GM23338 (cell line): ENCODE results near the gene UBP1. TPM values are rescaled to one million over a fixed set of nuclear protein-coding genes. Genes with fewer than 3 reads are reported as not detected.

ENCODE experiments used
- ATAC-seq: fragments of 200-7000 bp; cut with Tn5 transposase; 3 replicates; pipeline ENCODE4 v1.9.1; 2020
- DNase-seq: peaks from one replicate; pipeline ENCODE4 v3.0.0-alpha.2; 2015; ENCODE audit warnings: low spot score
- H2AFZ ChIP-seq: fragments of 200-600 bp; sonication (generic); 2 replicates; pipeline ENCODE4 v1.8.0; 2016; ENCODE audit warnings: antibody characterized with exemption, mild to moderate bottlenecking, moderate library complexity
- H3F3A ChIP-seq: fragments of 200-600 bp; sonication (generic); replicated peaks from 2 replicates; pipeline ENCODE4 v1.8.0; 2017; ENCODE audit warnings: antibody characterized with exemption, mixed run types, low read depth
- H3K27ac ChIP-seq: fragments of 200-600 bp; sonication (generic); 2 replicates; pipeline ENCODE4 v1.6.1; 2016; ENCODE audit warnings: low read depth
- H3K27me3 ChIP-seq: fragments of 200-600 bp; sonication (generic); 2 replicates; pipeline ENCODE4 v1.8.0; 2016; ENCODE audit warnings: mild to moderate bottlenecking, mixed run types, moderate library complexity; ENCODE audit not compliant: insufficient read depth
- H3K36me3 ChIP-seq: fragments of 200-600 bp; sonication (generic); 2 replicates; pipeline ENCODE4 v1.8.0; 2016; ENCODE audit warnings: mild to moderate bottlenecking; ENCODE audit not compliant: insufficient read depth
- H3K4me1 ChIP-seq: fragments of 200-600 bp; sonication (generic); 2 replicates; pipeline ENCODE4 v1.8.0; 2016; ENCODE audit warnings: mild to moderate bottlenecking, moderate library complexity; ENCODE audit not compliant: insufficient read depth
- H3K4me2 ChIP-seq: fragments of 200-600 bp; sonication (generic); 2 replicates; pipeline ENCODE4 v1.7.1; 2017; ENCODE audit warnings: mixed run types
- H3K4me3 ChIP-seq: fragments of 200-600 bp; sonication (generic); 2 replicates; pipeline ENCODE4 v1.6.1; 2016; ENCODE audit warnings: mixed run types
- H3K79me2 ChIP-seq: fragments of 200-600 bp; sonication (generic); replicated peaks from 2 replicates; pipeline ENCODE4 v1.8.0; 2017; ENCODE audit warnings: mild to moderate bottlenecking; ENCODE audit not compliant: insufficient read depth
- H3K9me2 ChIP-seq: fragments of 200-600 bp; sonication (generic); 2 replicates; pipeline ENCODE4 v1.8.0; 2017; ENCODE audit not compliant: insufficient read depth
- H4K20me1 ChIP-seq: fragments of 200-600 bp; sonication (generic); replicated peaks from 2 replicates; pipeline ENCODE4 v1.8.0; 2017; ENCODE audit warnings: mild to moderate bottlenecking; ENCODE audit not compliant: insufficient read depth
- H3K27ac Mint-ChIP-seq: 2 replicates; pipeline ENCODE4 v1.8.0; 2020; ENCODE audit warnings: inconsistent platforms, mild to moderate bottlenecking, moderate library complexity, mixed read lengths
- H3K27me3 Mint-ChIP-seq: 3 replicates; pipeline ENCODE4 v1.8.0; 2022; ENCODE audit warnings: low read depth, mild to moderate bottlenecking, moderate library complexity, mixed read lengths, inconsistent platforms; ENCODE audit not compliant: insufficient read depth, poor library complexity
- H3K36me3 Mint-ChIP-seq: 3 replicates; pipeline ENCODE4 v1.8.0; 2021; ENCODE audit warnings: low read depth, mild to moderate bottlenecking, inconsistent platforms, moderate library complexity, mixed read lengths
- H3K4me1 Mint-ChIP-seq: 3 replicates; pipeline ENCODE4 v1.8.0; 2020; ENCODE audit warnings: mild to moderate bottlenecking, inconsistent platforms, mixed read lengths
- H3K4me3 Mint-ChIP-seq: 3 replicates; pipeline ENCODE4 v1.8.0; 2021; ENCODE audit warnings: moderate library complexity, mild to moderate bottlenecking, inconsistent platforms, mixed read lengths
- H3K9me3 Mint-ChIP-seq: 3 replicates; pipeline ENCODE4 v1.8.0; 2020; ENCODE audit warnings: moderate library complexity, mild to moderate bottlenecking, inconsistent platforms, mixed read lengths
- CREB1 ChIP-seq: fragments of 250-450 bp; sonication (Bioruptor Pico); IDR thresholded peaks from 2 replicates; pipeline ENCODE4 v1.5.0; 2020; ENCODE audit warnings: low read depth, mild to moderate bottlenecking, moderate library complexity
- EZH2 ChIP-seq: fragments of 200-600 bp; sonication (generic); IDR thresholded peaks from one replicate; pipeline ENCODE4 v1.8.0; 2017; ENCODE audit warnings: antibody characterized with exemption, mild to moderate bottlenecking, low read depth; ENCODE audit not compliant: unreplicated experiment
- EZH2phosphoT487 ChIP-seq: fragments of 200-600 bp; sonication (generic); IDR thresholded peaks from one replicate; pipeline ENCODE4 v1.8.1; 2018; ENCODE audit warnings: antibody characterized with exemption; ENCODE audit not compliant: unreplicated experiment
- JUNB ChIP-seq: IDR thresholded peaks from one replicate; pipeline ENCODE4 v1.6.1; 2016; ENCODE audit warnings: antibody characterized with exemption; ENCODE audit not compliant: unreplicated experiment
- NANOG ChIP-seq: IDR thresholded peaks from 2 replicates; pipeline ENCODE4 v1.6.1; 2016; ENCODE audit warnings: antibody characterized with exemption, borderline replicate concordance
- POLR2AphosphoS5 ChIP-seq: IDR thresholded peaks from 2 replicates; pipeline ENCODE4 v1.6.1; 2016; ENCODE audit warnings: antibody characterized with exemption, low read depth
- STAT1 ChIP-seq: IDR thresholded peaks from one replicate; pipeline ENCODE4 v1.6.1; 2016; ENCODE audit warnings: antibody characterized with exemption; ENCODE audit not compliant: unreplicated experiment
- ZNF114 ChIP-seq: fragments of 250-450 bp; sonication (Bioruptor Pico); IDR thresholded peaks from 2 replicates; pipeline ENCODE4 v1.5.0; 2020; ENCODE audit warnings: mild to moderate bottlenecking, moderate library complexity
- ZNF331 ChIP-seq: fragments of 250-450 bp; sonication (Bioruptor Pico); IDR thresholded peaks from 2 replicates; pipeline ENCODE4 v1.5.0; 2020; ENCODE audit warnings: low read depth, mild to moderate bottlenecking, moderate library complexity
- polyA plus RNA-seq: library from polyadenylated mRNA; unstranded; fragments of >200 nt; fragmentation: Nextera tagmentation; extraction: Ambion mirVana; gene quantifications from 2 replicates; pipeline ENCODE4 v1.2.1, GENCODE V29; 2016
- total RNA-seq: library from RNA; depleted of rRNA; stranded (reverse); fragments of >200 nt; shearing (Covaris generic); gene quantifications from 2 replicates; pipeline ENCODE4 v1.2.3, GENCODE V29; 2014
- TF ChIP-seq, protein P1 (sequence below): IDR thresholded peaks from 2 replicates; pipeline ENCODE4 v1.6.1; 2016; ENCODE audit warnings: antibody characterized with exemption
- TF ChIP-seq, protein P2 (sequence below), 2 experiments: fragments of 200-600 bp in 1 of 2; sonication (generic) in 1 of 2; conservative IDR thresholded peaks; 2 replicates each; pipeline versions ENCODE4 v1.5.1 to v1.6.1; 2016 to 2017; ENCODE audit warnings: antibody characterized with exemption in 2 of 2, low read depth in 2 of 2, mild to moderate bottlenecking in 2 of 2, moderate library complexity in 1 of 2
- TF ChIP-seq, protein P3 (sequence below): IDR thresholded peaks from one replicate; pipeline ENCODE4 v1.6.1; 2018; ENCODE audit warnings: antibody characterized with exemption; ENCODE audit not compliant: unreplicated experiment
- TF ChIP-seq, protein P4 (sequence below): fragments of 250-450 bp; sonication (Bioruptor Pico); IDR thresholded peaks from 2 replicates; pipeline ENCODE4 v1.5.0; 2020; ENCODE audit warnings: mild to moderate bottlenecking, moderate library complexity

UBP1 gene
- total and polyA plus RNA-seq, 2 experiments from 2014 or later, result 16.8 to 66.8 TPM

- TF ChIP-seq CREB1 (CRISPR knock-in tag) (no peak), NANOG (no peak), EZH2phosphoT487 (no peak)
These were observed 38.4 kb downstream of the UBP1 start (continued) for GRCh38 chr3:33401781-33402180.

DNA sequence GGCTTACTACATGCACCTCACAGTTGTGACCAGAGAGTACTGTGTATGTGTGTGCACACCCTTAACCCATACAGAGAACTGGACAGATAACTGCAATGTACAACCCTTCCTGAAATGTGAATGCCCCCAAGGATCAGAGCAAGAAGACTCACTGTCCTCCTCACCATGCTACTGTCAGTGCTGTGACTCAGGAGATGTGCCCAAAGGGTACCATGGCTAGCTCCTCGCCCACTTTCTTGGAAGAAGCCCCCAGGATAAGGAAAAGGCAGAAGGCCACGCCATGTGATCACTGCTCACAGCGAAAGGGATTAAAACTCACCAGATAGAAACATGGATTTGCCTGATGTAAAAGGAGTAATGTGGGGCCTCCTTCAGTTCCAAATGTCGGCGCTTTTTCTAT, 41.8 kb downstream of the UBP1 start:
- Histone ChIP-seq H3F3A (no peaks in the 10 kb centered on the region), H2AFZ (no peak overlapping the region), H4K20me1 (peaks cover 25% of the 10 kb centered on the region), H3K36me3 (peaks cover 66% of the 10 kb centered on the region), H3K4me2 (no peak overlapping the region), H3K9me2 (no peaks in the 10 kb centered on the region), H3K4me3 (no peak overlapping the region), H3K4me1 (no peaks in the 10 kb centered on the region), H3K79me2 (no peaks in the 10 kb centered on the region; the same call in 1 of the 2 replicates), H3K27me3 (no peaks in the 10 kb centered on the region), H3K27ac (no peak overlapping the region)
- Mint-ChIP-seq H3K9me3 (no peaks in the 10 kb centered on the region), H3K4me1 (no peaks in the 10 kb centered on the region), H3K27ac (no peak overlapping the region), H3K4me3 (no peak overlapping the region), H3K27me3 (no peaks in the 10 kb centered on the region), H3K36me3 (peaks cover 80% of the 10 kb centered on the region)
- no peak for ATAC-seq
- TF ChIP-seq ZNF114 (CRISPR knock-in tag) (no peak), ZNF331 (no peak), NANOG (no peak), CREB1 (CRISPR knock-in tag) (no peak), POLR2AphosphoS5 (no peak), EZH2 (no peak), JUNB (no peak), STAT1 (no peak), EZH2phosphoT487 (no peak)
- TF ChIP-seq, protein P1, sequence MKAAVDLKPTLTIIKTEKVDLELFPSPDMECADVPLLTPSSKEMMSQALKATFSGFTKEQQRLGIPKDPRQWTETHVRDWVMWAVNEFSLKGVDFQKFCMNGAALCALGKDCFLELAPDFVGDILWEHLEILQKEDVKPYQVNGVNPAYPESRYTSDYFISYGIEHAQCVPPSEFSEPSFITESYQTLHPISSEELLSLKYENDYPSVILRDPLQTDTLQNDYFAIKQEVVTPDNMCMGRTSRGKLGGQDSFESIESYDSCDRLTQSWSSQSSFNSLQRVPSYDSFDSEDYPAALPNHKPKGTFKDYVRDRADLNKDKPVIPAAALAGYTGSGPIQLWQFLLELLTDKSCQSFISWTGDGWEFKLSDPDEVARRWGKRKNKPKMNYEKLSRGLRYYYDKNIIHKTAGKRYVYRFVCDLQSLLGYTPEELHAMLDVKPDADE, result no peak
- TF ChIP-seq, protein P2, sequence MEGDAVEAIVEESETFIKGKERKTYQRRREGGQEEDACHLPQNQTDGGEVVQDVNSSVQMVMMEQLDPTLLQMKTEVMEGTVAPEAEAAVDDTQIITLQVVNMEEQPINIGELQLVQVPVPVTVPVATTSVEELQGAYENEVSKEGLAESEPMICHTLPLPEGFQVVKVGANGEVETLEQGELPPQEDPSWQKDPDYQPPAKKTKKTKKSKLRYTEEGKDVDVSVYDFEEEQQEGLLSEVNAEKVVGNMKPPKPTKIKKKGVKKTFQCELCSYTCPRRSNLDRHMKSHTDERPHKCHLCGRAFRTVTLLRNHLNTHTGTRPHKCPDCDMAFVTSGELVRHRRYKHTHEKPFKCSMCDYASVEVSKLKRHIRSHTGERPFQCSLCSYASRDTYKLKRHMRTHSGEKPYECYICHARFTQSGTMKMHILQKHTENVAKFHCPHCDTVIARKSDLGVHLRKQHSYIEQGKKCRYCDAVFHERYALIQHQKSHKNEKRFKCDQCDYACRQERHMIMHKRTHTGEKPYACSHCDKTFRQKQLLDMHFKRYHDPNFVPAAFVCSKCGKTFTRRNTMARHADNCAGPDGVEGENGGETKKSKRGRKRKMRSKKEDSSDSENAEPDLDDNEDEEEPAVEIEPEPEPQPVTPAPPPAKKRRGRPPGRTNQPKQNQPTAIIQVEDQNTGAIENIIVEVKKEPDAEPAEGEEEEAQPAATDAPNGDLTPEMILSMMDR (conservative IDR thresholded peaks at IDR 0.05; ENCODE audit: low read depth in 2 of 2), result no peak
- TF ChIP-seq, protein P3, sequence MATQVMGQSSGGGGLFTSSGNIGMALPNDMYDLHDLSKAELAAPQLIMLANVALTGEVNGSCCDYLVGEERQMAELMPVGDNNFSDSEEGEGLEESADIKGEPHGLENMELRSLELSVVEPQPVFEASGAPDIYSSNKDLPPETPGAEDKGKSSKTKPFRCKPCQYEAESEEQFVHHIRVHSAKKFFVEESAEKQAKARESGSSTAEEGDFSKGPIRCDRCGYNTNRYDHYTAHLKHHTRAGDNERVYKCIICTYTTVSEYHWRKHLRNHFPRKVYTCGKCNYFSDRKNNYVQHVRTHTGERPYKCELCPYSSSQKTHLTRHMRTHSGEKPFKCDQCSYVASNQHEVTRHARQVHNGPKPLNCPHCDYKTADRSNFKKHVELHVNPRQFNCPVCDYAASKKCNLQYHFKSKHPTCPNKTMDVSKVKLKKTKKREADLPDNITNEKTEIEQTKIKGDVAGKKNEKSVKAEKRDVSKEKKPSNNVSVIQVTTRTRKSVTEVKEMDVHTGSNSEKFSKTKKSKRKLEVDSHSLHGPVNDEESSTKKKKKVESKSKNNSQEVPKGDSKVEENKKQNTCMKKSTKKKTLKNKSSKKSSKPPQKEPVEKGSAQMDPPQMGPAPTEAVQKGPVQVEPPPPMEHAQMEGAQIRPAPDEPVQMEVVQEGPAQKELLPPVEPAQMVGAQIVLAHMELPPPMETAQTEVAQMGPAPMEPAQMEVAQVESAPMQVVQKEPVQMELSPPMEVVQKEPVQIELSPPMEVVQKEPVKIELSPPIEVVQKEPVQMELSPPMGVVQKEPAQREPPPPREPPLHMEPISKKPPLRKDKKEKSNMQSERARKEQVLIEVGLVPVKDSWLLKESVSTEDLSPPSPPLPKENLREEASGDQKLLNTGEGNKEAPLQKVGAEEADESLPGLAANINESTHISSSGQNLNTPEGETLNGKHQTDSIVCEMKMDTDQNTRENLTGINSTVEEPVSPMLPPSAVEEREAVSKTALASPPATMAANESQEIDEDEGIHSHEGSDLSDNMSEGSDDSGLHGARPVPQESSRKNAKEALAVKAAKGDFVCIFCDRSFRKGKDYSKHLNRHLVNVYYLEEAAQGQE, result no peak
- TF ChIP-seq, protein P4, sequence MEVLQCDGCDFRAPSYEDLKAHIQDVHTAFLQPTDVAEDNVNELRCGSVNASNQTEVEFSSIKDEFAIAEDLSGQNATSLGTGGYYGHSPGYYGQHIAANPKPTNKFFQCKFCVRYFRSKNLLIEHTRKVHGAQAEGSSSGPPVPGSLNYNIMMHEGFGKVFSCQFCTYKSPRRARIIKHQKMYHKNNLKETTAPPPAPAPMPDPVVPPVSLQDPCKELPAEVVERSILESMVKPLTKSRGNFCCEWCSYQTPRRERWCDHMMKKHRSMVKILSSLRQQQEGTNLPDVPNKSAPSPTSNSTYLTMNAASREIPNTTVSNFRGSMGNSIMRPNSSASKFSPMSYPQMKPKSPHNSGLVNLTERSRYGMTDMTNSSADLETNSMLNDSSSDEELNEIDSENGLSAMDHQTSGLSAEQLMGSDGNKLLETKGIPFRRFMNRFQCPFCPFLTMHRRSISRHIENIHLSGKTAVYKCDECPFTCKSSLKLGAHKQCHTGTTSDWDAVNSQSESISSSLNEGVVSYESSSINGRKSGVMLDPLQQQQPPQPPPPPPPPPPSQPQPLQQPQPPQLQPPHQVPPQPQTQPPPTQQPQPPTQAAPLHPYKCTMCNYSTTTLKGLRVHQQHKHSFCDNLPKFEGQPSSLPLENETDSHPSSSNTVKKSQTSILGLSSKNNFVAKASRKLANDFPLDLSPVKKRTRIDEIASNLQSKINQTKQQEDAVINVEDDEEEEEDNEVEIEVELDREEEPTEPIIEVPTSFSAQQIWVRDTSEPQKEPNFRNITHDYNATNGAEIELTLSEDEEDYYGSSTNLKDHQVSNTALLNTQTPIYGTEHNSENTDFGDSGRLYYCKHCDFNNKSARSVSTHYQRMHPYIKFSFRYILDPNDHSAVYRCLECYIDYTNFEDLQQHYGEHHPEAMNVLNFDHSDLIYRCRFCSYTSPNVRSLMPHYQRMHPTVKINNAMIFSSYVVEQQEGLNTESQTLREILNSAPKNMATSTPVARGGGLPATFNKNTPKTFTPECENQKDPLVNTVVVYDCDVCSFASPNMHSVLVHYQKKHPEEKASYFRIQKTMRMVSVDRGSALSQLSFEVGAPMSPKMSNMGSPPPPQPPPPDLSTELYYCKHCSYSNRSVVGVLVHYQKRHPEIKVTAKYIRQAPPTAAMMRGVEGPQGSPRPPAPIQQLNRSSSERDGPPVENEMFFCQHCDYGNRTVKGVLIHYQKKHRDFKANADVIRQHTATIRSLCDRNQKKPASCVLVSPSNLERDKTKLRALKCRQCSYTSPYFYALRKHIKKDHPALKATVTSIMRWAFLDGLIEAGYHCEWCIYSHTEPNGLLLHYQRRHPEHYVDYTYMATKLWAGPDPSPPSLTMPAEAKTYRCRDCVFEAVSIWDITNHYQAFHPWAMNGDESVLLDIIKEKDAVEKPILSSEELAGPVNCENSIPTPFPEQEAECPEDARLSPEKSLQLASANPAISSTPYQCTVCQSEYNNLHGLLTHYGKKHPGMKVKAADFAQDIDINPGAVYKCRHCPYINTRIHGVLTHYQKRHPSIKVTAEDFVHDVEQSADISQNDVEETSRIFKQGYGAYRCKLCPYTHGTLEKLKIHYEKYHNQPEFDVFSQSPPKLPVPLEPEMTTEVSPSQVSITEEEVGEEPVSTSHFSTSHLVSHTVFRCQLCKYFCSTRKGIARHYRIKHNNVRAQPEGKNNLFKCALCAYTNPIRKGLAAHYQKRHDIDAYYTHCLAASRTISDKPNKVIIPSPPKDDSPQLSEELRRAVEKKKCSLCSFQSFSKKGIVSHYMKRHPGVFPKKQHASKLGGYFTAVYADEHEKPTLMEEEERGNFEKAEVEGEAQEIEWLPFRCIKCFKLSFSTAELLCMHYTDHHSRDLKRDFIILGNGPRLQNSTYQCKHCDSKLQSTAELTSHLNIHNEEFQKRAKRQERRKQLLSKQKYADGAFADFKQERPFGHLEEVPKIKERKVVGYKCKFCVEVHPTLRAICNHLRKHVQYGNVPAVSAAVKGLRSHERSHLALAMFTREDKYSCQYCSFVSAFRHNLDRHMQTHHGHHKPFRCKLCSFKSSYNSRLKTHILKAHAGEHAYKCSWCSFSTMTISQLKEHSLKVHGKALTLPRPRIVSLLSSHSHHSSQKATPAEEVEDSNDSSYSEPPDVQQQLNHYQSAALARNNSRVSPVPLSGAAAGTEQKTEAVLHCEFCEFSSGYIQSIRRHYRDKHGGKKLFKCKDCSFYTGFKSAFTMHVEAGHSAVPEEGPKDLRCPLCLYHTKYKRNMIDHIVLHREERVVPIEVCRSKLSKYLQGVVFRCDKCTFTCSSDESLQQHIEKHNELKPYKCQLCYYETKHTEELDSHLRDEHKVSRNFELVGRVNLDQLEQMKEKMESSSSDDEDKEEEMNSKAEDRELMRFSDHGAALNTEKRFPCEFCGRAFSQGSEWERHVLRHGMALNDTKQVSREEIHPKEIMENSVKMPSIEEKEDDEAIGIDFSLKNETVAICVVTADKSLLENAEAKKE (CRISPR knock-in tag), result no peak
- DNase-seq, result no peak
